AG09309 (cell line): ENCODE measurements around the gene HBQ1.

ENCODE experiments used
- DNase-seq: peaks from one replicate; pipeline ENCODE4 v3.0.0-alpha.2; 2010; ENCODE audit warnings: low read depth
- H3K4me3 ChIP-seq: 2 replicates; pipeline ENCODE4 v1.5.1; 2011; ENCODE audit warnings: mild to moderate bottlenecking, low read depth, low read length, moderate library complexity; ENCODE audit not compliant: control insufficient read depth
- CTCF ChIP-seq: IDR thresholded peaks from 2 replicates; pipeline ENCODE4 v1.5.1; 2011; ENCODE audit warnings: mild to moderate bottlenecking, low read depth, low read length, inconsistent platforms; ENCODE audit not compliant: insufficient read depth, control insufficient read depth; ENCODE audit errors: missing control alignments

Gene HBQ1

GRCh38 chr16:180681-181564 is 664 bp downstream of the HBQ1 start:
- peak overlapping the region; percentile 23 for H3K4me3 ChIP-seq
- TF ChIP-seq CTCF, result peak; percentile 6
- DNase-seq, result no peak

GRCh38 chr16:181565-182021 is 1.3 kb downstream of the HBQ1 start:
- peak; percentile 89 for TF ChIP-seq CTCF
- no peak for DNase-seq
- no peak overlapping the region; the same call in 1 of the 2 replicates for H3K4me3 ChIP-seq

- no peak for TF ChIP-seq CTCF
- DNase-seq, result no peak
Observed at GRCh38 chr16:183005-183404, 2.7 kb downstream of the HBQ1 start.

GRCh38 chr16:185213-185612 is 5.0 kb downstream of the HBQ1 start:
- no peak for TF ChIP-seq CTCF
- DNase-seq, result no peak
- no peak overlapping the region for H3K4me3 ChIP-seq

More at GRCh38 chr16:183005-183404, 2.7 kb downstream of the HBQ1 start:
- H3K4me3 ChIP-seq, result no peak overlapping the region

- DNase-seq, result no peak
- TF ChIP-seq CTCF, result no peak
- H3K4me3 ChIP-seq, result no peak overlapping the region
Observed at GRCh38 chr16:185691-186090, 5.4 kb downstream of the HBQ1 start.

GRCh38 chr16:187330-187729 is 7.1 kb downstream of the HBQ1 start:
- no peak for DNase-seq
- no peak for TF ChIP-seq CTCF
- no peak overlapping the region for H3K4me3 ChIP-seq
